ENCODE data around the gene PDE9A.
"Not testable (repeated sequence)": the region's sequence is repeated elsewhere in the genome, so short reads cannot be mapped to it uniquely, and the experiment has no call there.

Gene PDE9A

DNA sequence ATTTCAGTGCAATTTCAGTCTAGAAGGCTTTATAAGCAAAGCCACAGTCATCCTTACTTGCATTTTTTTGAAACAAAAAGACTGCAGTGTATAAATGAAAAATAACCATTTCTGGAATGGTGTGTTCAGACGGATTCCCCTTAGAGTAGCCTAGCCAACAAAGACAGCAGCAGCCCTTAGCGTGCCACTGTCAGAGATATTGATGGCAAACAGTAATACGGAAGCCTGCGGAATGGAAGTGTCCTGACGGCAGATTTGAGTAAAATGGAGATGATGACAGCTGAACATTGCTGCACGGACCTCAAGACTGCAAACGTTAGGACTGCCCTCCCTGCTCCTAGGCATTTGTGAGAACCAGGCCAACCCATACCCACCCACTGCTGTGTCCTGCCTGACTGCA lies 54.7 kb downstream of the PDE9A start:
- DNase-seq (ENCODE audit: low read depth), result no peak

DNA sequence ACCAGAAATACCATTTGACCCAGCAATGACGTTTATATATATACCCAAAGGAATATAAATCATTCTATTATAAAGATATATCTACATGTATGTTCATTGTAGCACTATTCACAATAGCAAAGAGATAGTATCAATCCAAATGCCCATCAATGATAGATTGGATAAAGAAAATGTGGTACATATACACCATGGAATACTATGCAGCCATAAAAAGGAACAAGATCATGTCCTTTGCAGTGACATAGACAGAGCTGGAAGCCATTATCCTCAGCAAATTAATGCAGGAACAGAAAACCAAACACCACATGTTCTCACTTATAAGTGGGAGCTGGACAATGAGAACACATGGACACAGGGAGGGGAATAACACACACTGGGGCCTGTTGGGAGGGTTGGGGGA lies 55.5 kb downstream of the PDE9A start:
- not testable (repeated sequence) for DNase-seq (ENCODE audit: low read depth)

DNA sequence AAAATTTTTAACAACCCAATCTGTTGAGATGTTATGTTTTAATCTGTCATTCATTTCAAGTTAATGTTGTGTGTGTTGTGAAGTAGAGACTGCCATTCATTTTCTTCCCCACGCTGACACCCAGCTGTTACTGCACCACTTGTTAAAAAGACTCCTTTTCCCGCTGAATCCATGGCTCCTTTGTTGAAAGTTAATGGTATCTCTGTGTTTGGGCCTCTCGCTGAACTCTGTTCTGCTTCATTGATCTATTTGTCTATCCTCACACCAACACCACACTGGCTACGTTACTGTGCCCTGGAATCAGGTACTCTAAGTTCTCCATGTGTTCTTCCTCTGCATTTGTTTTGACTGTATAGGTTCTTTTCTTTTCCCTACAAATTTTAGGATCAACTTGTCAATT lies 58.2 kb downstream of the PDE9A start:
- DNase-seq (ENCODE audit: low read depth), result no peak

DNA sequence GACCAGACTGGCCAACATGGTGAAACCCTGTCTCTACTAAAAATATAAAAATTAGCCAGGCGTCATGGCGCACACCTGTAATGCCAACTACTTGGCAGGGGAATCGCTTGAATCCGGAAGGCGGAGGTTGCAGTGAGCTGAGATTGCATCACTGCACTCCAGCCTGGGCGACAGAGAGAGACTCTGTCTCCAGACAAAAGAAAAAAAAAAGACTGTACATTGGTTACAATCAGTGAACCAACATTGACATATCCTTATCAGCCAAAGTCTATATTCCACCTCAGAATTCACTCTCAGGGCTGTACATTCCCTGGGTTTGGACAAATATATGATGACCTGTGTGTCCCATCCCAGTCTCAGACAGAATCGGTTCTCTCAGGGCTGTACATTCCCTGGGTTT lies 62.0 kb downstream of the PDE9A start:
- not testable (repeated sequence) for DNase-seq (ENCODE audit: low read depth)

DNA sequence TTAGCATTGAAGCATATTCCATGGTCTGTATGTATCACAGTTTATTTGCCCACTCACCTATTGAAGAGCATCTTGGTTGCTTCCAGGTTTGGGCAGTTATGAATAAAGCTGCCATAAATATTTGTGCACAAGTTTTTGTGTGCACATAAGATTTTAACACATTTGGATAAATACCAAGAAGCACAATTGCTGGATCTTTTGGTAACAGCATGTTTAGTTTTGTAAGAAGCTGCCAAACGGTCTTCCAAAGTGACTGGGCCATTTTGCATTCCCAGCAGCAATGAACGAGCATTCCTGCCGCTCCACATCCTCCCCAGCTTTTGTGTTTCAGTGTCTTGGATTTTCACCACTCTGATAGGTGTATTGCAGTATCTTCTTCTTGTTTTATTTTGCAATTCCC lies 62.7 kb downstream of the PDE9A start:
- no peak for DNase-seq (ENCODE audit: low read depth)

DNA sequence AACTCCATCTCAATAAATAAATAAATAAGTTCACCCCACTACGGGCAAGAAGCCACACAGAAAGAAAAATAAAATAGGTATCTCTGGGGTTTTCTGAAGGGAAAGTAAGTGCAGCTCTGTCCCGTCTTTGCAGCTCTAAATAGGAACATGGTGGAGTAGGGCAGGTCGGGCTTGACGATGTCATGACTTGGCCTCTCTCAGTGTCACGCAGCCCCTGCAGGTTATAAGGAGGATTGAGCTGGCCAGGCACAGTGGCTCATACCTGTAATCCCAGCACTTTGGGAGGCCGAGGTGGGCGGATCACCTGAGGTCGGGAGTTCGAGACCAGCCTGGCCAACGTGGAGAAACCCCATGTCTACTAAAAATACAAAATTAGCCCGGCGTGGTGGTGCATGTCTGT lies 67.1 kb downstream of the PDE9A start:
- not testable (repeated sequence) for DNase-seq (ENCODE audit: low read depth)

DNA sequence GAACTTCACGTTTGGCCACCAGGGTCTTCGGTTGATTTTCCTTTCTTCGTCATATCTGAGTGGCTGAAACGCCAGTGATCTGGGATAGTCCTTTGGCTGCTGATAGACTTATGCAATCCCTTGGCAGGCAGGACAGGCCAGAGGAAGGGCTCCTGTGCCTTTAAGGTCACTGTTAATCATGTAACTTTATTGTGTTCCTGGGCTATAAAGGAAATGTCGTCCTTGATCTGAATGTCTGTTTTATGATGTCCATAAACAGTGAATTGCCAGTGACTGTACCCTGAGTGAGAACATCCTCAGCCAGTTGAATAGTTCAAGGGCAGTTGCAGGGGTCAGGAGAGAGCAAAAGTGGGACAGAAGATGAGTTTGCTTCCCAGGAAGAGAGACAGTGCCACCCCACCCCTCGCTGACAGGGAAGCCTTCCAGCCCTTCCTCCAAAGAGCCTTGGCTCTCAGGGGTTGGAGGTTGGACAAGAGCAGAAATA lies 68.0 kb downstream of the PDE9A start:
- no peak for DNase-seq (ENCODE audit: low read depth)

DNA sequence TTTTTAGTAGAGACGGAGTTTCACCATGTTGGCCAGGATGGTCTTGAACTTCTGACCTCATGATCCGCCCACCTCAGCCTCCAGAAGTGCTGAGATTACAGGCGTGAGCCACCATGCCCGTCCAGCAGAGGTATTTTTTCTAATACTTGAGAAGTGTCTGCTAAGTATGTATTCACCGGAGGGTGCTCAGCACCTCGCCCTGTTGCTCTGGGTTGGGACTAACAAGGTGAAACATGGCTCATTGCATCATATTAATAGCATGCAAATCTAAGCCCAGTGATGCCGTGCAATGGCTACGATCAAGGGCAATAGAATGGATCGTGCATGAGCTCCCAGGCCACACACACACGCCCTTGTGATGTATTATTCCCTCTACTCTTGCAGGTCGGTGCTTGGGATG lies 68.7 kb downstream of the PDE9A start:
- no peak for DNase-seq (ENCODE audit: low read depth)

DNA sequence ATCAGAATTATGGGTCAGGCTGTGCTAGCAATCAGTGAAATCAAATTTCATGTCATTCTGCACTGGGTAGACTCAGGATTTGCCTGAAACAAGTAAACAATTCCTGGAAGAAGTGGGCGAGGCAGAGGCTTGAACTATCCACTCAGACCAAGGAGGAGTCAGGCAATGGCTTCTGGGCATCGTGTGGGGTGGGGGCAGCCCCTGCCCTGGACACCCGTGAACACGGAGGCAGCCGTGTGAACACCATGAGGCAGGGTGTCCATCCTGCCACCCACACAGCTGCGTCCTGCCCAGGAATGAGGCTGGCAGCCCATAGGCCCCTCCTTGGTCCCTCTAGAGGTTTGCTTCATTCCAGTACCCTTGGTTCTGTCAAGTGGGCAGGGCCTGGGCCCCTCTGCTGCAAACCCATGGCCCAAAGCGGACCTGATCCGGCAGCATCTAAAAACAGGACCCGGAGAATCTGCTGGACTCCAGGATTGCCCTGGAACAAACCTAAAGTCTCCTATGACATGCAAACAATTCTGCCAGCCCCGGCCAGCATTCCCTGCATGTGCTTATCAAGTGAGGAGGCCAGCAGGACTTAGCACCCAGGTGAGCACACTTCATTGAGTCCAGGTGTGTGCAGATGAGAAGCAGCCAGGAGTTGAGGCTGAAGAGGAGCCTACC lies 69.5 kb downstream of the PDE9A start:
- no peak for DNase-seq (ENCODE audit: low read depth)

DNA sequence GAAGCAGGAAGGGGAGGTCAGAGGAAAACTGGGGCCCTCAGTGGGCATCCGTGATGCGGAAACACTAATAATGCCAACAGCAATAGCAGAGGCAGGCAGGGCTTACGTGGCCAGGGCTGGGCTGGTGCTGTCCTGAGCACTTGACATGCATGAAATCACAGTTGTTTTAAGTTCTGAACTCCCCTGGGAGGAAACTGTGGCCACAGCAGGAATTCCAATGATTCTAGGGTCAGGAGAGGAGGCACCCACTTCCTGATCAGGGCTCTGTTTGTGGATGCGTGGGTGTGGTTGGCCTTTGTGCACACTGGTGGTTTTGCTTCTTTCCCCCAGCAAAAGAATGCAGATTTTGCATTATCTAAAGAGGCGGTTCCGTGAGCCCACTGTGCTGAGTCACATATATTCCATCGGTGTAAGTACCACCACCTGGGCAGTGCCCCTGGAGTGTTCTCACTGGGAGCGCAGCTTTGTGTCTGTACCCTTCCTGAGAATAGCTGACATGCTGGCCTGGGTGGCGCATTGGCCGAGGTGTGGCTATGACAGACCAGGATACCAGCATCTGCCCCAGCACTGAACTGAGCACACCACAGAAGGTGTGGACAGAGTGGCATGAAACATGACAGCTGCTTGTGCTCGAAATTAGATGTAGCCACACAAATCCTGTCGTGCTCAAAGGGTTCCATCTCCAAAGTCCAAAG lies 71.0 kb downstream of the PDE9A start:
- DNase-seq (ENCODE audit: low read depth), result no peak

DNA sequence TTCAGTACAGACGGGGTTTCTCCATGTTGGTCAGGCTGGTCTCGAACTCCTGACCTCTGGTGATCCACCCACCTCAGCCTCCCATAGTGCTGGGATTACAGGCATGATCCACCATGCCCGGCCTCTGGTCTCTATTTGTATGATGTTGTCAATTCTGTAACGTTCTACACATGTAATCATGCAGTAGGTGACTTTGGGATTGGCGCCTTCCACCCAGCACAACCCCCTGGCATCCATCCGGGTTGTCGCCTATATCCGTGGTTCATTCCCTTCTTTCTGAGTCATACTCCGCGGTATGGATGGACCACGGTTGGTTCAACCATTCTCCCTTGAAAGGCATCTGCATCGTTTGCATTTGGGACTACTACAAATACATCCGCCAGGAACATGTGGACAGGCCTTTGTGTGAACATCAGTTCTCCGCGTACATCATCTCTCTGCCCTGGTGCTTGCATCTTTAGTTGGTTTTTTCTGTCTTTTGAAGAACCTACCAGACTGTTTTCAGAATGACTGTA lies 72.1 kb downstream of the PDE9A start:
- DNase-seq (ENCODE audit: low read depth), result no peak

DNA sequence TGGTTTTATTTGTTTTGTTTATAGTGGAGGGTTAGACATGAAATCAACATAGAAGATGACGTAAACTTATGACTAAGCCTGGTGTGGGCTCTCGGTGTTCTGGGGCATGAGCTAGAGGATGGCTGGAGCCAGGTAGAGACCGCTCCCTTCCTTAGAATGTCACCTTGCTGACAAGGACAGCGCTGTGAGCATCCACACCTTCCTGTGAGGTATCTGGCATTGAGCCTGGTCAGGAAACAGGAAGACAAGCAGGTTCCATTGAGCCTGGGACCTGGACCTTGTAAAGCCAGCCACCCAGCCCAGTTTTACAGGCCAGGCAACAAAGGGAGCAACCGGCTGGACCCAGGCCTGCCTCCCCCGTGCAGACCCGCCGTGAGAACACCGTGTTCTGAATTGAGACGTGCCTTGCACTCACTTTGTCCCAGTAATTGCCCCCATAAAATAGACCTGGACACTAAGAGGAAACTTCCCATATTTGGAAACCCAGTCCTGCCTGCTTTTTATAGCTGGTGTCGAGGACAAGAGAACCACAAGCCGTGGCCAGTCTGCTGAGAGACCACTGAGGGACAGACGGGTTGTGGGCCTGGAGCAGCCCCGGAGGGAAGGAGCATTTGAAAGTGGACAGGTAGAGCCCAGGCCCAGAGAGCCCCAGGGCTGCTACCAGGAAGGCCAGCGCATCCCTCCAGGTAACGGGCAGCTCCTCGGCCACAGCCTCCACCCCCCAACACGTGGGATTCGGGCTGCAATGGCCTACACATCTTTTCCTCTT lies 78.0 kb downstream of the PDE9A start:
- DNase-seq (ENCODE audit: low read depth), result no peak

DNA sequence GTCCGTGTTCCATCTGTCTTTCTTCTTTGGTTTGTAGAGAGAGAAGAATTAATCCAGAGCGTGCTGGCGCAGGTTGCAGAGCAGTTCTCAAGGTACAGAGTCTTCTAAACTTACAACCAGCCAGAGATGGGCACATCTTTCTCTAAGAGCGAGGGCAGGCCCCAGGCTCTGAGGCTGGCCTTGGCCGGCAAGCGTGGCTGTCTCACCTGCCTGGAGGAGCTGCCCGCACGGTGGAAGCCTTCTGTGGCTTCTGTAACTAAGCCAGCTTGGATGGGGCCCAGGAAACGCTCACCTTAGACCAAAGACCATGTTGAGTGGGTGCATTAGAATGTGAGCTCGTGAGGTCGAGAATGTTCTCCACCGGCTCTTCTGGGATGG lies 78.6 kb downstream of the PDE9A start:
- DNase-seq (ENCODE audit: low read depth), result no peak

DNA sequence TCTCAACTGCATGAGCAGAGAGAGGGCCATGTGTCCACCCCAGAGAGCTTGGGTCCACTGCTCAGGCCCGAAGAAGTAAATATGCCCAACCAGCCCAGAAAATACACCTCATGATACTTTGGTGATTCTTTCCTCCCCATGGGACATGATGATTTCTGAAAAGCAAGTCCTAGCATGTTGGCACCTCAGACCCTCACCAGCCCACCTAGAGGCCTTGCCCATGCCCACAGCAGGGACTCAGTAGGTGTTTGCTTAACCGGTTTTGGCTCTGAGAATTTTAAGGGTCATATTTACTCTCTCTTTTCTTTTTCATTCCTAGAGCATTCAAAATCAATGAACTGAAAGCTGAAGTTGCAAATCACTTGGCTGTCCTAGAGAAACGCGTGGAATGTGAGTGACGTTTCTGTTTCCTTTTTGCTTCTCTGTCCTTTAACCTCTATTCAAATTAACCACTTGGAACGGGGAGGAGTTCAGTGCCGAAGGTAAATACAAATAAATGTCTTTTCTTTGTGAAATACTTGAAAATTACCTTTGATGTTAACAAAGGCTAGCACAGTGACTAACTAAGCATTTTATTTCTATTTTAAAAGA lies 79.7 kb downstream of the PDE9A start:
- no peak for DNase-seq (ENCODE audit: low read depth)

DNA sequence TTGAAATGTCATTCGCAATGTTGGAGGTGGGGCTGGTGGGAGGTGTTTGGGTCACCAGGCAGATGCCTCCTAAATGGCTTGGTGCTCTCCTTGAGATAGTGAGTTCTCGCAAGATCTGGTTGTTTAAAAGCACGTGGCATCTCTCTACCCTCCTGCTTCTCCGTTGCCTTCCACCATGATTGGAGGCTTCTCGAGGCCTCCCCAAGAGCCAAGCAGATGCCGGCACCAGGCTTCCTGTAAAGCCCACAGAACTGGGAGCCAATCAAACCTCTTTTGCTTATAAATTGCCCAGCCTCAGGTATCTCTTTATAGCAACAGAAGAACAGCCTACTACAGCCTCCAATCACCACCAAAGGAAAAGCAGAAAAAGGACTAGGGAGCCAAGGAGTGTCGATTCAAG lies 80.5 kb downstream of the PDE9A start:
- no peak for DNase-seq (ENCODE audit: low read depth)

DNA sequence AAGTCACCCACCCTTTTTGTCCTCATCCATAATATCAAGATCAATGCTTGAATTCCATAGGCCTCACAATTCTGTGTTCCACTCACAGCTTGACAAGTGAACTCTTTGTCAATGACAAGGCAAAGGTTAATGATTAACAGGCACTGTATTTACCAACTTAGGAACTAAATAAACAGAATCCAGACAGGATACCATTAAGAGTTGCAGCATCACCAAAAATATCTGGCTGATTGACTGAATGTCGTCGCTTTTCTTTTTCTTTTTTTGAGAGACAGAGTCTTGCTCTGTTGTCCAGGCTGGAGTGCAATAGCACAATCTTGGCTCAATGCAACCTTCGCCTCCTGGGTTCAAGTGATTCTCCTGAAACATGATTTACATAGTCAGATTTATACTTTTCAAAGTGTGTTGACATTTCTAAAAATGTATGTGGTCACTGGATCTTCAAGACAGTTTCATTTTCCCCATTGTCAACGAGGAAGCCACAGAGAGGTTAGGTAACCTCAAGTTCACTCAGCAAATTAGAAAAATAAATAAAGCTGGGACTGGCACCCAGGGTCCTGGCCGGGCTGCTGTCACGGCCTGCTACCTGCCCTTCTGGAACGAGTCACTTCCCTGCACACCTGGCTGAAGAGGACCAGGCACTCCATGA lies 81.0 kb downstream of the PDE9A start:
- no peak for DNase-seq (ENCODE audit: low read depth)

DNA sequence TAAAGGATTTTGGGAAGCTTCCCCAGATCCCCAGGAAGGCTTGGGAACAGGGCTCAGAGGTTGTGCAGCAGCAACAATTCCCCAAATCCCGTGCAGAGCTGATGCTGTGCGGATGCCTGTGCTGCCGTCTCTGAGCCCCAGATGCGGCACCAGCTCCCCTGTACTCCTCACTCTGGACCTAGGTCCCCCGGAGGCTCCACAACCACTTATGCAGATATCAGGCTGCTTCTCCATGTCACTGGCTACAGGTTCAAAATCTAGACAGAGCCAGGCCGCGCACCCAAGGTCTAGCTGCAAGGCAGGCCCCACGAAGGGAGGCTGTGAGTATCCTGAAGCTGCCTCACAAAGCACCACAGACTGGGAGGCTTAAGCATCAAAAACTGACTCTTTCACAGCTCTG lies 81.6 kb downstream of the PDE9A start:
- no peak for DNase-seq (ENCODE audit: low read depth)

DNA sequence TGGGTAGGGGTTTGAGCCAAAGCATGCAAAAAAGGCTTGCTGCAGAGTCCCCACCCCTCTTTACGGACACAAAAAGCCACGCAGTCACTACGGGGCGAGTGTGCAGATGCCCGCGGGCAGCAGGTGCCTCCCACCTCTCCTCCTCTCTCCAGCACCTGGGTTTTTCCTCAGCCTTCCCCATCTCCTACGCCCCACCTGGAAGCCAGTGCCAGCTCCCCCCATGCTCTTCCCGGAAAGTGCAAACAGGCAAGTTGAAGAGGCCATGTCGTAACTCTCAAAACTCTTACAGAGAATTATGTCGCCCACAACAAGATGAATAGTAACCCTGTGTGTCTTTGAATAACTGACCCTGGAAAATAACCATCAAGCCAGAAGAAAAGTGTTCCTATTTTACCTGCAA lies 82.5 kb downstream of the PDE9A start:
- no peak for DNase-seq (ENCODE audit: low read depth)

DNA sequence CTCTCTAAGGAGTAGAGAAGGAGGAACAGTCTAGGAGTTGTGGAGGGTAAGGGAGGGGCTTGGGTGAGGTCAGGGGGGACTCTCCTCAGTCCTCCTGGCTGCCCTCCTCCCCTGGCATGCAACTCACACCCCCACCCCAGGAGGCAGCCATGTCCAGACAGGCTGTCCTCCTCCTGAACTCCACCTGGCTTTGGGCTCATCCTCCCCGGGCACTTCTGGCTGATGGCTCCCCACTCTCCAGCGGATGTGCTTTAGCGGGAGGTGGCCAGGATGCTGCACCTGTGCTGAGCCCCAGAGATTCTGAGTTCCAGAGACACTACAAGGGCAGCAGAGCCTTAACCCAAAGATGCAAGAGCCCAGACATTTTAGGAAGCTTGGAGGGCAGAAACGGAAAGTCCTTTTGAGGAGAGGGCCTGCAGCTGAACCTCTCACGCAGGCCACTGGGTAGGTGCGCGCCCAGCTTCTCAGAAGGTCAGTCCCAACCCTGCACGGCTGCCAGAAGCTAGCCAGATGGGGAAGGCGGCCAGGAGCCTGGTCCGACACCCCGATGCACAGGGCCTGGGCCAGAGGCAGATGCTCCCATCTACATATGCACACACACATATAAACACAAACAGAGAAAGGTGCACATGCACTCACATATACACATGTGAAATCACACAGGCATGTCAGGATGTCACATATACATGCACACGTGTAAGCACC lies 83.4 kb downstream of the PDE9A start:
- no peak for DNase-seq (ENCODE audit: low read depth)

DNA sequence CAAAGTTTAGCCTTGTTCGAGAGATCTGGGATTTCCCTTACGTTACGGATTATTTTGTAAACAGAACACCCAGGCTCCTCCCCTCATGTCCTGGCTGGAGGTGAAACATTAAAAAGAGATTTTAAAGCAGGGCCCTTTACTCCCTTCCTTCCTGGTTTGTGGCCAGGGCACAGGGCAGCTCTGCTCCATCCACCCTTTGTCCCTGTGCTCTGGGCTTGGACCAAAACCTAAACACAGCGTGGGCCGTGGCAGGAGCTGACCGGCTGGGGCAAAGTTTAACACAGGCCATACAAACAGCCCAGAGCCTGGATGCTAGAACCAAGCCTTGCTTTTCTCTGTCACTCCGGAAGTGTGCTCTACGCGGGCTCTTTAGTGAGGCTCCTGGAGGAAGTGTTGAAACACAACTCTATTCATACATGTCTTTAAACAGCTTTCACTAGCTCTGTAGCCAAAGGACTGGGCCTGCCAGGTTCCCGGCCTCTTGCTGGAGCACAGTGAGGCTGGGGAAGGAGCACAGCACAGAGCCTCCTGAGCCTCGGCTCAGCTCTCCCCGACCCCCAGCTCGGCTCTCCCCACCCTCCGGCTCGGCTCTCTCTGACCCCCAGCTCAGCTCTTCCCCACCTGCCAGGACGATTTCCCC lies 84.7 kb downstream of the PDE9A start:
- no peak for DNase-seq (ENCODE audit: low read depth)
